Progenitor cell of endocrine pancreas (in vitro differentiated cells): Measurements from ENCODE around the gene GIPC1. TPM values are rescaled to one million over a fixed set of nuclear protein-coding genes. Genes with fewer than 3 reads are reported as not detected.

Source experiments
- DNase-seq: peaks from one replicate; pipeline ENCODE4 v3.0.0; 2021; ENCODE audit warnings: low spot score; ENCODE audit not compliant: unreplicated experiment
- H3K27ac Mint-ChIP-seq: 2 replicates; pipeline ENCODE4 v1.8.0; 2021; ENCODE audit warnings: mild to moderate bottlenecking, moderate library complexity, mixed read lengths
- H3K27me3 Mint-ChIP-seq: 2 replicates; pipeline ENCODE4 v1.8.0; 2021; ENCODE audit warnings: mixed read lengths
- H3K36me3 Mint-ChIP-seq: 2 replicates; pipeline ENCODE4 v1.8.0; 2022; ENCODE audit warnings: mixed read lengths; ENCODE audit not compliant: insufficient read depth
- H3K4me1 Mint-ChIP-seq: 2 replicates; pipeline ENCODE4 v1.8.0; 2021; ENCODE audit warnings: low read depth, mixed read lengths
- H3K4me3 Mint-ChIP-seq: 2 replicates; pipeline ENCODE4 v1.8.0; 2021; ENCODE audit warnings: low read depth, mild to moderate bottlenecking, moderate library complexity, mixed read lengths
- H3K9me3 Mint-ChIP-seq: 2 replicates; pipeline ENCODE4 v1.8.0; 2021; ENCODE audit warnings: low read depth, mixed read lengths
- CTCF ChIP-seq: fragments of 200-600 bp; sonication (generic); IDR thresholded peaks from one replicate; pipeline ENCODE4 v1.5.0; 2021; ENCODE audit warnings: antibody characterized with exemption, mild to moderate bottlenecking; ENCODE audit not compliant: unreplicated experiment
- total RNA-seq: library from RNA; stranded (reverse); gene quantifications from 2 replicates; pipeline ENCODE4 v1.2.1, GENCODE V29; 2021

GIPC1 gene
- total RNA-seq, 1 donor from 2014 or later = 66.5 TPM

GRCh38 chr19:14478113-14478545, 17.8 kb downstream of the GIPC1 start:
- Mint-ChIP-seq H3K4me1 (peaks cover 3% of the 10 kb centered on the region), H3K27me3 (no peaks in the 10 kb centered on the region), H3K36me3 (peaks cover 7% of the 10 kb centered on the region), H3K4me3 (no peak overlapping the region), H3K27ac (no peak overlapping the region), H3K9me3 (no peaks in the 10 kb centered on the region)
- no peak for DNase-seq
- no peak for TF ChIP-seq CTCF

GRCh38 chr19:14477418-14478112, 18.4 kb downstream of the GIPC1 start:
- peaks cover 3% of the 10 kb centered on the region for H3K4me1 Mint-ChIP-seq
- DNase-seq = no peak
- no peaks in the 10 kb centered on the region for H3K9me3 Mint-ChIP-seq
- H3K27ac Mint-ChIP-seq = peak overlapping the region; percentile 74
- no peak overlapping the region for H3K4me3 Mint-ChIP-seq
- H3K36me3 Mint-ChIP-seq = peaks cover 9% of the 10 kb centered on the region
- no peak for TF ChIP-seq CTCF
- H3K27me3 Mint-ChIP-seq = no peaks in the 10 kb centered on the region

GRCh38 chr19:14476673-14477401, 19.1 kb downstream of the GIPC1 start:
- Mint-ChIP-seq H3K36me3 (peaks cover 7% of the 10 kb centered on the region), H3K4me3 (no peak overlapping the region)

GRCh38 chr19:14476327-14476672, 19.6 kb downstream of the GIPC1 start:
- H3K9me3 Mint-ChIP-seq = no peaks in the 10 kb centered on the region
- no peaks in the 10 kb centered on the region for H3K27me3 Mint-ChIP-seq
- peaks cover 5% of the 10 kb centered on the region for H3K36me3 Mint-ChIP-seq
- peaks cover 3% of the 10 kb centered on the region for H3K4me1 Mint-ChIP-seq
- no peak overlapping the region for H3K4me3 Mint-ChIP-seq
- TF ChIP-seq CTCF = no peak
- no peak overlapping the region for H3K27ac Mint-ChIP-seq
- DNase-seq = no peak

More at GRCh38 chr19:14476673-14477401, 19.1 kb downstream of the GIPC1 start:
- peak overlapping the region; percentile 90 for H3K27ac Mint-ChIP-seq
- no peaks in the 10 kb centered on the region for H3K9me3 Mint-ChIP-seq
- H3K27me3 Mint-ChIP-seq = no peaks in the 10 kb centered on the region
- DNase-seq = no peak
- no peak for TF ChIP-seq CTCF
- H3K4me1 Mint-ChIP-seq = peaks cover 3% of the 10 kb centered on the region

GRCh38 chr19:14475251-14476073, 20.5 kb downstream of the GIPC1 start, which contains the start of gene PTGER1:
Gene PTGER1, minus strand, starts transcription at chr19:14475354. Its CDS starts 1,034 bp downstream, at chr19:14474320.
- Mint-ChIP-seq H3K4me1 (peaks cover 3% of the 10 kb centered on the region), H3K4me3 (no peak within 1 kb of the TSS), H3K36me3 (peaks cover 5% of the 10 kb centered on the region), H3K27me3 (no peaks in the 10 kb centered on the region), H3K9me3 (no peaks in the 10 kb centered on the region), H3K27ac (no peak within 1 kb of the TSS)
- TF ChIP-seq CTCF = peak; percentile 42
- DNase-seq = no peak
